H1 (cell line): Measurements from ENCODE around the gene NDP. TPM values are rescaled to one million over a fixed set of nuclear protein-coding genes. Genes with fewer than 3 reads are reported as not detected.

ENCODE experiments used
- CHD1 ChIP-seq: IDR thresholded peaks from 2 replicates; pipeline ENCODE4 v1.6.1; 2012; ENCODE audit warnings: low read depth, low read length, improper control_type of control experiment
- CHD2 ChIP-seq: IDR thresholded peaks from 2 replicates; pipeline ENCODE4 v1.6.1; 2012; ENCODE audit warnings: low read length, improper control_type of control experiment
- CREB1 ChIP-seq: IDR thresholded peaks from 2 replicates; pipeline ENCODE4 v1.6.1; 2012; ENCODE audit warnings: inconsistent platforms
- EGR1 ChIP-seq: IDR thresholded peaks from 2 replicates; pipeline ENCODE4 v1.6.1; 2011; ENCODE audit warnings: low read depth, low read length, borderline replicate concordance
- SAP30 ChIP-seq: fragments of 300-600 bp; sonication (generic); IDR thresholded peaks from 2 replicates; pipeline ENCODE4 v1.7.1; 2012; ENCODE audit warnings: low read length, moderate library complexity, mild to moderate bottlenecking, inconsistent platforms; ENCODE audit not compliant: insufficient read depth, insufficient replicate concordance
- TAF7 ChIP-seq: optimal IDR thresholded peaks from 2 replicates; pipeline ENCODE3; 2011; ENCODE audit warnings: low read depth, mild to moderate bottlenecking, inconsistent platforms, low read length, moderate library complexity, borderline replicate concordance
- USF2 ChIP-seq: IDR thresholded peaks from 2 replicates; pipeline ENCODE4 v1.6.1; 2011; ENCODE audit warnings: low read length, improper control_type of control experiment
- polyA plus RNA-seq, 7 experiments: library from polyadenylated mRNA; depleted of rRNA in 3 of 7; stranded (reverse) in 5 of 7; unstranded in 2 of 7; fragments of >200 nt in 5 of 7; fragments of 200-250 nt in 2 of 7; gene quantifications; 1 replicate in 5 of 7; 2 replicates in 1 of 7; 4 replicates in 1 of 7; pipeline versions ENCODE4 v1.2.1 to v1.2.3, GENCODE V29; 2011 to 2013; ENCODE audit warnings: missing spikeins in 2 of 7, mixed read lengths in 2 of 7
- total RNA-seq: library from RNA; stranded (reverse); fragmentation: NEBNext Ultra II Directional; extraction: Animal tissue kit (Norgen Biotek cat#: 25700); gene quantifications from 2 replicates; pipeline ENCODE4 v1.2.1, GENCODE V29; 2021

The NDP gene
- total and polyA plus RNA-seq, 2 of the 8 experiments (the other 6 are each of a cell fraction or from before 2014, with no cell fraction given): 0.26 to 0.82 TPM

- TF ChIP-seq SAP30 (no peak), CHD1 (no peak), CHD2 (no peak), TAF7 (no peak), CREB1 (no peak; the same call in 1 of the 2 replicates), EGR1 (no peak), USF2 (no peak)
Measured at GRCh38 chrX:43949669-43950068, 23.5 kb downstream of the NDP start (continued).
